Stimulated activated CD4-positive, alpha-beta T cell treated with anti-CD3 and anti-CD28 coated beads, Interleukin-1b, Interleukin-23, amount 100 ng/mL, for 4 hours (primary cell): ENCODE results near the gene ZNF830.
"Not testable (repeated sequence)": the region's sequence is repeated elsewhere in the genome, so short reads cannot be mapped to it uniquely, and the experiment has no call there.

Experiments used
- DNase-seq, 2 donors: peaks; one replicate each; pipeline ENCODE4 v3.0.0-alpha.2; 2020; ENCODE audit warnings: low read depth in 2 of 2

The ZNF830 gene

GRCh38 chr17:34961093-34961911, at the start of gene ZNF830, which contains the start of gene CCT6B:
Gene ZNF830, plus strand, starts transcription at chr17:34961540. Its CDS starts 27 bp downstream, at chr17:34961567.
Gene CCT6B, minus strand, starts transcription at chr17:34961460. Its CDS starts 67 bp downstream, at chr17:34961393.
- DNase-seq, result peak; percentile 74 to 80

GRCh38 chr17:34913001-34913400, 48.3 kb upstream of the ZNF830 start:
- DNase-seq, result no peak

DNA sequence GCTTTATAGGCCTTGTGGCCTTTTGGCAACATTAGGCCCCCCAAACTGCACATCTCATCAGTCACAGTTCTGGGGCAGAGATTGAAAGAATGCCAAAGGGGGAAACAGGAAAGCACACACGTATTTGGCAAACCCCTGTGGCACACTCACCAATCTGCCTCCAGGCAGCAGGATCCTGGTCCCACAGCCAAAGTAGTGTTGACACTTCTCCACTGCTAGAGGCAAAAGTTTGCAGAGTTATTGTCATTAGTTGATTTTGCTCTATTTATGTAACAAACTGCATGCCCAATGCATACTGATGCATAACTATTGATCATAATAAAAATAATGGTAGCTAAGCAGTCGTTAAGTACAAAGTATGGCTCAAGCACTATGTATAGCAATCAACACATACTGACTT, 45.2 kb upstream of the ZNF830 start:
- no peak for DNase-seq

DNA sequence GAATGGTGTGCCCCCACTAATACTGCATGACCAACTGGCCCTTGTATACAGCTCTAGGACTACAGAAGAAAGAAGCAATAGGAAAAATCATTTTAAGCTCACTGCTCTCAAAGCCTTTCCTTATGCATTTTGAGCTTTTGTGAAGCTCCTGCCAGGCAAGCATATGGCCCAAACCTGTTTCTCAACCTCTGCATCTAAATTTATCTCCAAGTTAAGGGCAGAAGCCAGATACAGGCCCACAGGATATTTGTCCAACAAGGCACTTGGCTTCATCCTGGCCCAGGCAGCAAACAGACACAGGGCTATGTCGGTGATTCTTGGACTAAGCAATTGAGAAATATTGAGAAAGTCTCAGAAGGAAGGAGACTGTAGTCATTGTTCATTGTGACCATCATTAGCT, 44.0 kb upstream of the ZNF830 start:
- DNase-seq, result no peak

GRCh38 chr17:34920676-34921075, 40.7 kb upstream of the ZNF830 start:
- DNase-seq, result no peak

GRCh38 chr17:34926661-34927060, 34.7 kb upstream of the ZNF830 start:
- no peak for DNase-seq

DNA sequence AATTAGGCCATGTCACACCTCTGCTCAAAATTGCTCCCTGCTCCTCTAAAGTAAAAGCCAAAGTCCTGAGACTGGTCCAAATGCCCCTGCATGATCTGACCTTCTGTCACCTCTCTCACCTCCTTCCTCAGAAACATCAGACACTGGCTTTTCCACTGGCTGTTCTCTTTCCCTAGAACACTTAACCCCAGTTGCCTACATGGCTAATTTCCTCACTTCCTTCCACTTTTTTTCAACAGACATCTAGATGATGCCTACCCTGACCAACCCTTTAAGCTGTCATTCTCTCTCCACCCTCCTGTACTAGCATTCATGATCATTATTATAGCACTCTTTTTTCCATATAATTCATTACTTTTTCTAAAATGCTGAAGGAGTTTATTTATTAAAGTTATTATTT, 31.1 kb upstream of the ZNF830 start:
- no peak for DNase-seq

GRCh38 chr17:34950780-34951179, 10.6 kb upstream of the ZNF830 start:
- not testable (repeated sequence) for DNase-seq

DNA sequence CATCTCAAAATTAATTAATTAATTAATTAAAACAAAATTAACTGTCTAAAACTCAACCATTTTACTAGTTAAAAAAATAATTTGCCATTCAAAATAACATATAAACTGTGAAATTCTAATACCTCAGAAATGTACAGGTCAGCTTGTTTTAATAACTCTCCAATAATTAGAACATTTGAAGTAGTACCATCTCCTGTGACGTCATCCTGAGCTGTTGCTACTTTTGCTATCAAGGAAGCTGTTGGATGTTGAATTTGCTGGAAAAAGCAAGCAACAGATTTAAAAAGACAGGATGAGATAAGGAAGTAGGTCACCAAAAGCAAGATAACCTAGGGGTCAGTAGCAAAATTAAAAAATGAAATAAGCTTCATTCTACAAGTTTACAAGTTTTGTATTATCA, 2.9 kb upstream of the ZNF830 start:
- DNase-seq, result no peak

GRCh38 chr17:34974179-34974578, 12.8 kb downstream of the ZNF830 start:
- no peak for DNase-seq

DNA sequence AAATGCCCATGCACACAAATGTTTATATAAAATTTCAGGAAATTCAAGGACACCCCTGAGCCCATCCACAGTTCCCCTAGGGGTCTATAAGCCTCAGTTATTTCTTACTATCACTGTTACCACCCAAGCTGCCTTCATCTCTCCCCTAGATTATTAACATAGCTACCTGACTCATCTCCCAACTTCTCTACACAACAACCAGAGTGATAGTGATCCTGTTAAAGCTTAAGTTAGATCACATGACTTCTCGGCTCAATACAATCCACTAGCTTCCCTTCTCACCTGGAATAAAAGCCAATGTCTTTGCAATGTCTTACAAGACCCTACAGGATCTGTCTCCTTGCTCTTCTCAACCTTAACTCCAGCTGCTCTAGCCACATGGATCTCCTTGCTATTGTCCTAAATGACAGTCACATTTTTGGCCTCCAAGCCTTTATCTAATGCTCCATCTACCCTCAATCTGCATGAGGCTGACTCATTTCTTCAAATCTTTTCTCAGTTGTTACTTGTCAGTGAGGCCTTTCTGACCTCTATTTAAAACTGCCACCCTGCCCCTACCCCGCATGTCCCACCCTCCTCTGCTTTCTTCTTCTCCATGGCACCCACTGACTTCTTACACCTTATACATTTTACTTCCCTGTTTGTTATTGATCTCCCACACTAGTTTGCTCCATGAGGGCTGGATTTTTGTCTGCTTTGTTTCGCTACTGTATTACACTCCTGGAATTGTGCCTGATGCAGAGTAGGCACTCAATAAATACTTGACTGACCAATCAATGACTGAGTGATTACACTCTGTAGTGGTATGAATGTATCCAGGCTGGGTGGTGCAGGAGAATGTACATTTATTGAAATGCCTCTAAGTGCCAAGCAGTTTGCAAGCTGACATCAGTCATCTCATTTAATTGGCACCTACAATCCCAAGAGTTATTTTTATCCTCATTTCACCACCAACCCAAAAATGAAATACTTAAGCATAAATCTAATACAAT, 13.8 kb downstream of the ZNF830 start:
- no peak for DNase-seq

DNA sequence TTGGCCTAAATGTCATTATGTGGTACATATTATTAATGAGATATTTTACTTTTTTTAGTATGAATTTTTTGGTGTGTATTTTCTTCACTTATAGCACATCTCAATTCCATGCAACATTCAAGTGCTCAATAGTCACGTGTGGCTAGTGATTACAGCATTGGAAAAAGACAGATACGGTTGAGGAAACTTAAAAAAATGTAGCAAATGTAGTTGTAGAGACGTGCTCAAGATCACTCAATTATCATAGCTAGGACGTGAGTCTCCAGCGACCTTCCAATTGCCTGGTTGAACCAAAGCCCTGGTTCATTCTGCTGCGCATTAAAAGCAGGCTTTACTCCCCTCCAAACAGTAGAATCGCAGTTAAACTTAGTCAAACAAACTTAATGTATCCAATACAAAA, 17.8 kb downstream of the ZNF830 start:
- DNase-seq, result no peak

- no peak for DNase-seq
Measured at GRCh38 chr17:34979650-34980352, 18.5 kb downstream of the ZNF830 start.

DNA sequence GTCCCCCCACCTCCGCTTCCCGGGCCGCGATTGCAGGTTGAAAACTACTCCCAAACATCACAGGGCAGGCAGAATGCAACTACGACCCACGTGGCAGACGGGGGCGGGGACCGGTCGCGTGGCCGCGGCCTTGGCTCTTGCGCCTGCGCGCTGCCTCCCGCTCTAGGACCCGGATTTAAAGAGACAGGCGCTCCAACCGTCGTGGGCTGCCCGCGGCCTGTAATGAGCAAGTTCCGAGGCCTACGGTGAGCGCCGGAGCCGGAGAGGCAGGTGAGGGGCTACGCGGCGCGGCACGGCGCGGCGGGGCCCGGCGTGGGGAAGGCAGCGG, 19.0 kb downstream of the ZNF830 start, which contains the start of gene LIG3:
LIG3 (plus strand) TSS at position 160 of the 328 bp plus-strand sequence. CDS start 2,494 bp downstream, outside the sequence.
- DNase-seq, result peak; percentile 89 to 91

- peak; percentile 73 to 75 for DNase-seq
Measured at GRCh38 chr17:34980681-34981537, 19.6 kb downstream of the ZNF830 start.

GRCh38 chr17:34981538-34982241, 20.4 kb downstream of the ZNF830 start:
- no peak for DNase-seq

GRCh38 chr17:34987232-34987631, 25.9 kb downstream of the ZNF830 start:
- DNase-seq, result no peak

- DNase-seq, result no peak
Measured at GRCh38 chr17:34988644-34989043, 27.3 kb downstream of the ZNF830 start.

DNA sequence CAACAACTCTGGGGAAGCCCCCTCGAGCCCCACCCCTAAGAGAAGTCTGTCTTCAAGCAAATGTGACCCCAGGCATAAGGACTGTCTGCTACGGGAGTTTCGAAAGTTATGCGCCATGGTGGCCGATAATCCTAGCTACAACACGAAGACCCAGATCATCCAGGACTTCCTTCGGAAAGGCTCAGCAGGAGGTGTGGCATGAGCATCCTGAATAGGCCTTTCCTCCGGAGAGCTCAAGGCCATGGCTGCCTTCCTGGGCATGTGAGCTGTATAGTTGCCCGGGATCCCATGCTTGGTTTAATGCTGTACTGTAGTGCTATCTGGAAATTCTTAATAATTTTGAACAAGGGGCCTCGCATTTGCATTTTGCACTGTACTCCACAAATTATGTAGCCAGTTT, 28.1 kb downstream of the ZNF830 start:
- no peak for DNase-seq

DNA sequence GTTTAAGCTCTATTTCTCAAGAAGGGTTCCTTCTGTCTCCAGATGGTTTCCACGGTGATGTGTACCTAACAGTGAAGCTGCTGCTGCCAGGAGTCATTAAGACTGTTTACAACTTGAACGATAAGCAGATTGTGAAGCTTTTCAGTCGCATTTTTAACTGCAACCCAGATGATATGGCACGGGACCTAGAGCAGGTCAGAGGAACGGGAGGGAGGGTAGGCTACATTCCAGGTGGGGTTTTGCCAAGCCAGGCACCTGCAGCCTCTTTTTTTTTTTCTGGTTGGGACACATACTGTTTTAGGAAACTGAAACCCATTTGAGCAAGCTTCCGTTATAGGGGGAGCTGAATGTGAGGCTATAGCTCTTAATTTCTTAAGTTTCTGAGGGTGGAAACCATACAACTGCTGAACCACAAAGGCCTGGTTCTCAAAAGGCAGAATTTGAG, 29.6 kb downstream of the ZNF830 start:
- DNase-seq, result no peak
